NCI-H69 (cell line): Measurements from ENCODE around the gene NFYC.
A peak's percentile ranks its signal among the peaks of the same experiment; 100 is the strongest.
"Not testable (repeated sequence)": the region's sequence is repeated elsewhere in the genome, so short reads cannot be mapped to it uniquely, and the experiment has no call there.

ENCODE experiments used
- DNase-seq: peaks from one replicate; lab custom pipeline; 2025; lab: John Stamatoyannopoulos, UW

NFYC gene

DNA sequence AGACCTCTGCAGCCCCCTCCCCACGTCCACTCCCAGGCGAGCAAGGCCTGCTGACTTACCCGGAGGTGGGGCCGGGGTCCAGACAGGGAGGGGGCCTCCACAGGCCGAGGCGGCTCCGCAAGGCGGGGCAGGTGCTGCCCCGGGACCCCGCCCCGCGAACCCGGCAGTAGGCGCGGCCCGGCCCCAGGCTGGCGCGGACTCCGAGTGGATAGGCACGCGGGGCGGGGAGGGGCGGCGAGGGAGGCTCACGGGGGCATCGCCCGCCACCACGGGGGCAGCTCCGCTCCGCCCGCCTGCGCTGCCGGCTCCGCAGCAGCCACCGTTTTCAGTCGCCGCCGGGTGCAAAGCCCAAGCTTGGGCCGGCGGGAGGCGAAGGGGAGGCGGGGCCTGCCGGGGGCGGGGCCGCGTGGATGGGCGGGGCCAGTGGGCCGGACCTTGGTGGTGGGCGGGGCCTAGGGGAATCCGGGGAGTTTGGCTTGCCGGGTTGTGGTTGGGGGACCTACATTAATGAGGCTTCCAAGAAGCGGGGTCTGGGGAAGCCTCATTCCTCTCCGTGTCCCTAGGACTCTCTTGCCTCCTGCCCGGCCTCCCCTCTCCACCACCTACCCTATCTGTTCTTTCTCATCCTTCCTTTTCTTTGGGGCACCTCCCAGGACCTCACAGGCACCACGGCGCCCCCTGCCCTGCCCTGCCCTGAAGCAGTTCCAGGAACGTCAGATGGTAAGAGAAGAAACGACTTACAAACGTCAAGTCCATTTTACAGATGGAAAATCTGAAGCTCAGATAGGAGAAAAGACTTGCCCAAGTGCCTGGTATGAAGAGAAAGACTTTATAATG, 26.0 kb upstream of the NFYC start, which contains the start of gene RIMS3:
TSS of gene RIMS3 (minus strand) at position 348 of the 837 bp plus-strand sequence. CDS start 23,757 bp downstream, outside the sequence.
- peak; percentile 80 for DNase-seq

DNA sequence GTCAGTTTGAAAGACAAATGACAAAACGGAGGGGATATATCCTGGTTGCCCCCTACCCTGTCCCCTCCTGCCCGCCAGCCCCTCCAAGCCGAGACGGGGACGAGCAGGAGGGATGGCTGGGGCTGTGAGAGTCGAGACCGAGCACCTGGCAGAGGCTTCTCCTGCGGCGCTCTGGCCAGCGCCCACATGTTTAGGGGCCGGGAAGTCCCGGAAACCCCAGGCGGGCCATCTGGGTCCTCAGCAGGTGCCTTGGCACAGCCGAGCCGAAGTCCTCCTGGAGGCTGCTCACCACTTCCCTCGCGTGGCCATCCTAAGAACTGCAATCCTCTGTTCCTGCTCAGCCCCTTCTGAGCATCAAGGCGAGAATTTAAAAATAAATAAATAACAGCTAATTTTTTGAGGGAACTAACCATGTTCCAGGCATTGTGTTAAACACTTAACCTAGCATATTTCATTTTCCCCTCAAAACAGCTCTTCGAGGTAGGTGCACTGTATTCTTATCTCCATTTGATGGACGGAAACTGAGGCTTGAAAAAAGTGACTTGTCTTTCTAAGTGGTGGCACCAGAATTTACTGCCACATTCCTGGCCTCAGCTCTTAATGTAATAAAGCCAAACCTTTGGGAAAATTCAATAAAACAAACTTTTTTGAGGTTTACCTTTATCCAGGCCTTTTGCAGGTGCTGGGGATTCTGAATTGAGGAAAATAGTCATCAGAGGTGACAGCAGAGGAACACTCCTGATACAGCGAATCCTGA, 22.6 kb upstream of the NFYC start:
- DNase-seq = peak; percentile 90

DNA sequence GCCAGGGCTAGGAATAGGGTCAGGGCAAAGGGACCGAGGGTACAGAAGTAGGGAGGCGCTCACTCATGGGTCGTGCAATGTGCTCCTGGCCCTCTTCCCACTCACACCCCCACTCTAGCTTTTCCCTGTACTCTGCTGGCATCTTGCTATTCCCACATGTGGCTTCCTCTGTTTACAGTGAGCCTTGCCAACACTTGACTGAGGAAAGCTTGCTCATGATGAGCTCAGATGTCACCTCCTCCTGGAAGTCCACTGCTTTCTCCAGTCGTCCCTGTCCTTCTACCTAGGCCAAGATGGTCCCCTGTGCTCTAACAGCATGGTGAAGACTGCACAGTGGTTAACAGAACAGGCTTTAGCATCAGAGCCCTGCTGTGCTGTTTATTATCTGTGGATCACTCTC, 18.1 kb upstream of the NFYC start:
- no peak for DNase-seq

DNA sequence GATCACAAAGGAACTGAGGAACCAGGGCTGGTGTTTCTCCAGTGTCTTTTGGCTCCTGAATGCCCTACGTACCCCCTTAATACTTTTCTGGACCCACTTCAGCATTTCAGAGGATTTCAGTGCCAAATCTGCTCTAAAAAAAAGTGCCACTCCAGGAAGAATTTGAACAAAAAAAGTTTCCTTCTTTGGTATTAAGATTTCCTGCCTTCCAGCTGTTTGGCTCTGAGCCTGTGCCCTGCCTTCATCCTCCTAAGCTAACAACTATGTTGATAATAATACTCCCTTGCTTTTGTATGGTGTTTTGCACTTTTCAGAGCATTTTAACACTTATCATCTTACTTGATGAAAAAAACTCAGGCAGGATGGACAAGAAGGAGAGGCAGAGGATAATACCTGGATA, 15.0 kb upstream of the NFYC start:
- DNase-seq = no peak

DNA sequence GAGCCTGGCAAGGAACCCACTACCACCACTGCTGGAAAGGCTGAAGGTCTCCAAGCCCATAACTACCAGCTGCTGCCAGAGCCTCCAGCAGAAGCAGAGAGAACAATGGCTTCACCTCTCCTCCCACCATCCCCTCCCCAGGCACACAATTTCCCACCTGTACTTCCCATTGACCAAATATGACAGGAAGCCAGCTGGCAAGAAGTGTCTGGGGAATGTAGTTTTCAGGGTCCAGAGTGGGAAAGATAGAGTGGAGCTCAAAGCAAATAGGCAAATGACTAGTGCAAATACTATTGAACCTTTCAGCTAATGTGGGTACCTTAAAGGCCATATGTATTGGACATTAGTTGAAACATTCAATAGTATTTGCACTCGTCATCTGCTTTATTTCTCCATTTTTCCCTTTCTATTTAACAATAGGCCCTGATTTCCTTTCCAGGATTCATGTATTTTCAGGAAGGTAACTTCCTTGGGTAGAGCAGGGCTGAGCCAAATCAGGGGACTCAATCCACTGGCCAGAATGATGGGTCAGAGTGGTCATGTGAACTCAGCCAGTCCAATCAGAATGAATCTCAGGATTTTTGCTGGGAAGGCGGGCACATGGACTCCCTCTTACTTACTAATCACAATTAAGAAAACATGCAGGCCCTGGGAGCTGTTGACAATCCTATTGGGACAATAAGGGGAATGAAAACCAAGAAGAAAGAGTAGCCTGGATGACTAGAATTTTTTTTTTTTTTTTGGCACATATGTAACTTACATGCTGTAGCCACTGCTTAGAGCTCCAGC, 12.1 kb upstream of the NFYC start:
- peak; percentile 49 for DNase-seq

DNA sequence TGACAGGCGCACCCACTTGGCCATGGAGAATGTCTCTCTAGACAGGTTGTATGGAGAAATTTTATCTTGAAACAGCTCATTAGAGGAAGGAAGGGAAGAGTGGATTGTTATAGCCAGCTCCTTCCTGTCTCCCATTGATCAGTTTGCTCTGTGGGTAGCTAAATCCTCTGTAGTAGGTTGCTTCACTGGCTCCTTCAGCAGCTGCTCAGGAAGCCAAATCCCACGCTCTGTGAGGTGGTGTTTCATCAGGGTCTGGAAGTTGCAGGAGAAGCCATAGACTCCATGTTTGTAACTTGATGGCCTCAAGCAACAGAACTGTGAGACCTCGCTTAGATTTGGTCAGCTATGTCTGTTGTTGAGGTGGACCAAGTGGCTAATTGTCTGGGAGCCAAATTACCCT, 6.8 kb upstream of the NFYC start:
- no peak for DNase-seq

DNA sequence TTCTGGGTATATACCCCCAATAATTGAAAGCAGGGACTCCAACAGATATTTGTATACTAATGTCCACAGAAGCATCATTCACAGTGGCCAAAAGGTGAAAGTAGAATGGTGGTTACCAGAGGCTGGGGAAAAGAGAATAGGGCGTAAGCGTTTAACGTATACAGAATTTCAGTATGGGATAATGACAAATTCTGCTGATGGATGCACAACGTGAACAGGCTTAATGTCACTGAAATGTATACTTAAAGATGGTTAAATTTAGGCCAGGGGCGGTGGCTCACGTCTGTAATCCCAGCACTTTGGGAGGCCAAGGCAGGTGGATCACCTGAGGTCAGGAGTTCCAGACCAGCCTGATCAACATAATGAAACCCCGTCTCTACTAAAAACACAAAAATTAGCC, 4.4 kb upstream of the NFYC start:
- no peak for DNase-seq

DNA sequence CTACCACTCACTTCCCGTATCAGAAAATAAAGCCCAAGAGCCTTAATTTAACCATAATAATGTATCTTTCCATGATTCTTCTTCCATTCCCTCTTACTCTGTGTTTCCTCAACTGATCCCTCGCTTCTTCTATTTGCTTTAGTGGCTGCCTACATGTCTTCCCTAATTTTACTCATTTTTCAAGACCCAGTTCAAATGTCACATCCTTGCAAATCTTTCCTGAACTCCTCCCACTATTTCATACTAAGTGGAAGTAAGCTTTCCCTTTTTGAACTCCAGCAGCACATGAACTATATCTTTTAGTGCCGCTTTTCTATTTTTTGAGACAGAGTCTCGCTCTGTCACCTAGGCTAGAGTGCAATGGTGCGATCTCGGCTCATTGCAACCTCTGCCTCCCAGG, 3.8 kb upstream of the NFYC start:
- DNase-seq = no peak

DNA sequence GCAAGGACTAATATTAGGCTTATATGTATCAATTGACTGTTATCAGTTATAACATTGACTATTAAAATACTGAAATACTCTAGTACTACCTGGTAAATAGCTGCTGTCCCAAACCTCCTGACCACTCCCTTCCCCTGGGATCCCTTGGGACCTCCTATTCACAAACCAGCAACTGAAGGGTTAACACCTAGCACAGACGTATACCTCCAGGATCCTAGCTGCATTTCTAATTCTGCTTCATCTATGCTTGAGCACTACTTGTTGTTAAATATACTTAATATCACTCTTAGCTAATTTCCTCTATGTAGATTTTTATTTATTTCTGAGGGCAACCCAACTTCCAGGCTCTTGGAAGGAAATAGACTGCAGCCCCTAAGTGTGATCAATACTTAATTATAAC, 1.8 kb upstream of the NFYC start:
- DNase-seq = no peak

DNA sequence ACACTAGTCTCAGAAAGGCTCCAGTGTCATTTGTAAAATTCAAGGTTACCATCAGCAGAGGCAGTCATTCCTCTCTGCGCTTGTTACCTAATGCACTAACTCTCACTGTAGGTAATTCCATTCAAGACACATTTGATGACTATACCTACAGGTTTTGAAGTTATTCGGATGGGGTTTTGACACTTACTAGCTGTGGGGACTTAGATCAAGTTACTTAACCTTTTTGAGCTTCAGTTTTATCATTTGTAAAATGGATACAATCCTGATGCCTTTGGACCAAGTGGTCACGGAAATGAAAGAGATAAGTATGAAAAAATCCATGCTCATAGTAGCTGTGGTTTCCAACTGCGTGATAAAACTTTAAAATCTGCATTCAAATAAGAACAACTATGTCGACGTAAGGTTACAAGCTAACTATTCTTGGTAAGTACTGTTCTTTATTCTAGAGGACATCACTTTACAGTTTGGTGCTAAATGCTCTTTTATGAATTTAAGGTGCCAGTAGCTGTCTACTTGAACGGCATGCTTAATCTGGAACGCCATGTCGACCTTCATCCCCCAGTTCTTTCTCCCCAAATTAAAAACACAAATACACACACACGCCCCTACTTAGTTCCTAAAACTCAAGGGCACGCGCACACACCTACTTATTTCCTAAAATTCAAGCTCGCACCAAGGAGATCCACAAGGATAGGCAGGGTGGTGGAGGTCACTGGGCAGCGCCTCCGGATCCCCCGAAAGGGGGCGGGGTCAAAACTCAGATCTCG, 550 bp upstream of the NFYC start:
- DNase-seq = no peak

DNA sequence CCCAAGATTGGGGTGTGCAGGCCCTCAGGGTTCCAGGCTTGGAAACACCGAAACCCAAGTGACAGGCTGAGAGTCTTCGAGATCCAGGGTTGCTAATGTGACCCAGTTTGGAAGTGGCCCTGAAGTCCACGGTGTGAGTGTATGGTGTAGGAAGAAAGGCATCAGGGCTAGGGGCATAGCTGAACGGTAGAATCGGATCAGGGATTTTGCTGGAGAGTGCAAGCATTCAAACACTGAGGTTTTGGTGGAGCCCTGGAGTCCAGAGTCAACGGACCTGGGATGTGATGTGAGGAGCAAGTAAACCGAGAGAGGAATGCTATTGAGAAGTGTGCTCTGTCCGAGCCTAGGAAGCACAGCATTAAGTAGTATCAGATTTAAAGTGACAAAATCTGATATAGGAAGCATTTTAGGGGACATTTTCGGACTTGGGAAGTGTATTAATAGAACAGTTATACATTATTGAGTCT, 958 bp downstream of the NFYC start:
- DNase-seq = peak; percentile 54

DNA sequence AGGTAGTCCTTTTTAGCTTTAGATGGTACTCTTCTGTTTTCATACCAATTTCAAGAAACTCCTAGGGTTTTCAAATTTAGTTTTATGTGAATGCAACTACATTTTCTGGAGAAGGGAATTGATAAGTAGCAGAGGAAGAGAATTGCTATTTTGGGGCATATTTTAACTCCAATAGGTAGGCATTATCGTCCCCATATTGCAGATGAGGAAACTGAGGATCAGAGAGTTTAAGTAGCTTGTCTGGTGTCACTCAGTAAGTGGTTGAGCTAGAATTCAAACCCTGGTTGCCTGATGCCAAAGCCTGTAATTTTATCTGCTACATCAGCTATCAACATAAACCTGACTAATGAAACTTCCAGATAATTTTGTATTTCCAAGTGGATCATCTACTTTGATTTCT, 1.9 kb downstream of the NFYC start:
- DNase-seq = no peak

DNA sequence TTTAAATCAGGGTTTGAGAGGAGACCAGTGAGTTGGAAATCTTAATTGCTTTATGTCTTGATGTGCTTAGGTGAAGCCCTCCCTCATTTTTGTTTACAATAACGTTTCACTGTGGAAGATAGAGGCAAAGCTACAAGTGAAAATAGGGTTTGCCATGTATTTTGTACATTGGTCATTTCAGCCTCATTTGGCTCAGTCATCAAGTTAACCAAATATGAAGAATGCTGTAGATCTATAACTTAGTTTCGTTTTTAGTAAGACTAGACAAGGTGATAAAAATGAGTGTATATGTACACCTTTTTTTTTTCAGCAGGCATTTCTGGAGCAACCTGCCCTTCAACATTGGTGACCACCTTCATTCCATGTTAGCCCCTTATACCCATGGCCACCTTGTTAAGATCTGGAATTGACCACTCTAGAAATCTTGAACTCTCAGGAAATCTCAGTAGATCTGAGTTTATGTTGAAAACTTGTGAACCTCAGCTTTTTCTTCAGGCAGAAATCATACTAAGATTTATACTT, 2.9 kb downstream of the NFYC start:
- DNase-seq = no peak

DNA sequence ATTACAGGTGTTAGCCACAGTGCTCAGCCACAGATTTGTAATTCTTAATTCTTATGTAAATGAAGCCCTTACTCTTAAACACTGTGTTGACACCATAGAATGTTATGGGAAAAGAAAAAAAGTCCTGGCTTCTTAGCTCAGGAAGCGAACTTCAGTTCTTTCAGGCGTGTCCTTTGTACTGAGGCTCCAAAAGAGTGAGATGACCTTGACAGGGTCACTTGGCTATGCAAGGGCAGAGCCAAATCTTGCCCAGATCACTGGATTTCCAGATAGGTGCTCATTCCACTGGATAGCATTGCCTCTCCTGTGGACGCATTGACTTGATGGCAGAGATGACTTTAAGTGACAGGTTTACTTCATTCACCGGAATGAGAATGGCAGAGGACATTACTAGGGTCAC, 4.8 kb downstream of the NFYC start:
- no peak for DNase-seq

DNA sequence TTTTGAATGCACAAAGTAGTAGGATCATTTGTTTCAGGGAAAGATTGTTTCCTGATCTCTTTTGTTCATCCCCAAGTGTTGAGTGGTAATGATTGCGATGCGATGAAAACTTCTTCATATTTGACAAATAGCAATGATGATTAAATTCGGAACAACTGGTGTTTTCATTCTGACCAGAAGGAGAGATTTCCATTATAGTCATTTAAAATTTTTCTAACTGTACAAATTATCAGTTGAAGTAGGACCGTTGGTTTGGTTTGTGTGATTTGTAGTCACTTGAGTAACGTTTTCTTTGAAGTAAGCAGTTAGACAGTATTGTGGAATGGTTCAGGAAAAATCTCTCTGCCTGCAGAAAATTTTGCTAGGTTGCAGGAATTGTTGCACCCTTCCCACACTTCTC, 5.9 kb downstream of the NFYC start:
- DNase-seq = no peak

DNA sequence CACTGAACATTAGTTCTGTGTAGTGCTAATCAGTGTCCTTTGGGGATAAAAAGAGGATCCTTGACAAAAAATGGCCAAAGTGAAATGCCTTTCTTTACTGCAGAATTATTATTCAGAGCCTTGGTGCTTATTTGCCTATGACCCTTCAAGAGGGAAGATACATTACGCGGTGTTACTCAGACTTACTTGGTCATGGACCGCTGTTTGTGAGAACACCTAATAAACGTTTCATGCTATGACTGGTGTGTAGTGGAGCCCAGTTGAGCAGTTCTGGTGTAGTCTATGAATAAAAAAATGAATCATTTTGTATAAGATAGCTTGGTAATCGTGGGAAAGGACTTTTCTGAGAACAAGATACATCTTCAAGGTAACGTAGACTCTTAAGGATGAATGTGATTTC, 8.3 kb downstream of the NFYC start:
- no peak for DNase-seq

DNA sequence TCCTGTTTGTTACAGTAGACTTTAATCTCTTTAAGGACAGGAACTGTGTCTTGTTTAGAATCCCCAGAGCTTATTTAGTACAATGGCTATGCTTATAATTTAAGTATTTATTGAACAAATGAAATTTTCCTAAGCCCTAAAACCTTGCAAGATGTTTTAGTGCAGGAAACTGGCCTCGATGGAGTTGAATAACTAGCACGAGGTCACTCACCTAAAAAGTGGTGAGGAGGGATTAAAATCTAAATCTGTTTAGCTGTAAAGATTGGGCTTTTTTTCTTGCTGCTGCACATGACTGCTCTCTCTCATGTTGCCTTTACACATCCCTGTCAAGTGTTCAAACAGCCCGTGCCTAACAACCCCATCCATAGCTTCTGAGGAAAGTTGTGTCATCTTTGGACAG, 10.2 kb downstream of the NFYC start:
- DNase-seq = no peak

DNA sequence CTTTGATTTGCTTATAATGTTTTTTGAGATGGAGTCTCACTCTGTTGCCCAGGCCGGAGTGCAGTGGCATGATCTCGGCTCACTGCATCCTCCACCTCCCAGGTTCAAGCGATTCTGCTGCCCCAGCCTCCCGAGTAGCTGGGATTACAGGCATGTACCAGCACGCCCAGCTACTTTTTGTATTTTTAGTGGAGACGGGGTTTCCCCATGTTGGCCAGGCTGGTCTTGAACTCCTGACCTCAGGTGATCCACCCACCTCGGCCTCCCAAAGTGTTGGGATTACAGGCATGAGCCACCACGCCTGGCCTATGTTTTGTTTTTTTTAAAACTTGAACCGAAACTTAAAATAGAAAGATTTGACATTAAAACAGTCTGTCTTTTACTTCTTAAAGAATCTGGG, 11.3 kb downstream of the NFYC start:
- DNase-seq = not testable (repeated sequence)

DNA sequence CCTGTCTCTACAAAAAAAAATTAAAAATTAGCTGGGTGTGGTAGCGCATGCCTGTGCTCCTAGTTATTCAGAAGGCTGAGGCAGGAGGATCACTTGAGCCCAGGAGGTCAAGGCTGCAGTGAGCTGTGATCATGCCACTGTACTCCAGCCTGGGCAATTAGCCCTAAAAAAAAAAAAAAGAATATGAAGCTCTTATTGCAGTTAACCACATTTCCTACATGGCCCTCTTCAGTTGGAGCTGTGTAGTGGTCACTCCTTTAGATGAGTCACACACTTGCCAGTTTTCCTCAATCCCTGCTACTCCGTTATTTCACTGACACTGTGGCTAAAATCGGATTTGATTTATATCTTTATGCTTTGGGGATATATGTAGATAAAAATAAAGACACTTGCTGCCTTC, 11.8 kb downstream of the NFYC start:
- DNase-seq = peak; percentile 3

DNA sequence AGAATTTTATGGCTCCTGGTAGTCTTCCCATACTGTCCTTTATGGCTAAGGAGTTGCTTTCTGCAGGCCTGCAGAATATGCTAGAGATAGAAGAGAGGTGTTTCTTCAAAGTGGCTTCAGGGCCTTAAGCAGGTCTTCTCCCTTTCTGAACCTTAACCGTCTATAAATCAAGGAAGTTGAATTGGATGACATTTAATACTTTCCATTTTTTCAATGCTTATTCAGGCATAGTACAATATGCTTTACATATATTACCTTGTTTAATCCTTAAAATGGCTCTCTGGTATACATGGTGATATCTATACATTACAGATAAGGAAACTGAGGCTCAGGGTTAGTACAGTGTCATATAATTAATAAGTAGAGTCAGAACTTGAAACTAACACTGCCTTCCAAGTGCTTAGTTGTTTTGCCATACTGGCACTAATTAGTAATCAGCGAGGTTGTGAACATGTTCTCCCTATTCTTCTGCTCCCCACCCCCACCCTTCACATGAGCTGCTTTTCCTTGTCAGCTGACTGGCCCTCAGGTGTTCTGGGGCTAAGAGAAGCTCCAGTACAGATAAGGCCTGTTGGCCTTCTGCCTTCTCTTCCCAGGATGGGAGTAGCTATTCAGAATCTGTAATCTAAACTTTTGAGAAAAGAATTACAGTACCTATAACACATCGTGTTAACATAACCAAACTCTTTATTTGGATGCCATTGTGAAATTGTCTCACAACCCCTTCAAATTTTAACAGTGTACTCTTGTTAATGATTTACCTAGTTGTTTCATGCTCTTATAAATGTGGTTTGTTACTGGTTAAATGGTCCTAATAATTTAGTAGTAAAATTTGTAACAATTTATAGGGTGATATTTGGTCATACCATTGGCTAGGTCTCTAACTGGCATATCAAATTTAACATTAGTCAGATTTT, 13.6 kb downstream of the NFYC start:
- DNase-seq = no peak
